MM.1S (cell line): ENCODE results near the gene APOC3.

Experiments used
- DNase-seq: peaks from one replicate; pipeline ENCODE4 v3.0.0-alpha.2; 2015
- H2AFZ ChIP-seq: fragments of 300-600 bp; sonication (generic); 2 replicates; pipeline ENCODE4 v1.6.0; 2016; ENCODE audit warnings: antibody characterized with exemption, low read length
- H3F3A ChIP-seq: fragments of 300-600 bp; sonication (generic); 2 replicates; pipeline ENCODE4 v1.6.1; 2016; ENCODE audit warnings: mild to moderate bottlenecking, antibody characterized with exemption, low read length, moderate library complexity, mixed read lengths; ENCODE audit not compliant: insufficient read depth
- H3K27ac ChIP-seq: fragments of 300-600 bp; sonication (generic); 2 replicates; pipeline ENCODE4 v1.5.1; 2016; ENCODE audit warnings: mild to moderate bottlenecking, low read length
- H3K27me3 ChIP-seq: fragments of 300-600 bp; sonication (generic); replicated peaks from 2 replicates; pipeline ENCODE4 v1.6.0; 2016; ENCODE audit warnings: low read length; ENCODE audit not compliant: insufficient read depth
- H3K36me3 ChIP-seq: fragments of 300-600 bp; sonication (generic); replicated peaks from 2 replicates; pipeline ENCODE4 v1.6.1; 2016; ENCODE audit warnings: mild to moderate bottlenecking, low read length, mixed read lengths; ENCODE audit not compliant: insufficient read depth
- H3K4me1 ChIP-seq: fragments of 300-600 bp; sonication (generic); 2 replicates; pipeline ENCODE4 v1.6.1; 2016; ENCODE audit warnings: low read length, mixed read lengths
- H3K4me2 ChIP-seq: fragments of 300-600 bp; sonication (generic); 2 replicates; pipeline ENCODE4 v1.6.0; 2016; ENCODE audit warnings: low read depth, low read length
- H3K4me3 ChIP-seq: fragments of 300-600 bp; sonication (generic); 2 replicates; pipeline ENCODE4 v1.5.1; 2016; ENCODE audit warnings: low read length, mixed read lengths
- H3K79me2 ChIP-seq: fragments of 300-600 bp; sonication (generic); 2 replicates; pipeline ENCODE4 v1.6.1; 2016; ENCODE audit warnings: mixed run types, low read length, mixed read lengths
- H3K9ac ChIP-seq: fragments of 300-600 bp; sonication (generic); 2 replicates; pipeline ENCODE4 v1.6.1; 2016; ENCODE audit warnings: low read length, mixed read lengths
- H3K9me2 ChIP-seq: fragments of 300-600 bp; sonication (generic); replicated peaks from 2 replicates; pipeline ENCODE4 v1.6.1; 2016; ENCODE audit warnings: mild to moderate bottlenecking, low read length, mixed read lengths; ENCODE audit not compliant: insufficient read depth
- H3K9me3 ChIP-seq: fragments of 300-600 bp; sonication (generic); replicated peaks from 2 replicates; pipeline ENCODE4 v1.6.1; 2016; ENCODE audit warnings: mild to moderate bottlenecking, low read length, mixed read lengths; ENCODE audit not compliant: insufficient read depth
- H4K20me1 ChIP-seq: fragments of 300-600 bp; sonication (generic); 2 replicates; pipeline ENCODE4 v1.6.1; 2016; ENCODE audit warnings: mild to moderate bottlenecking, low read length, moderate library complexity, mixed read lengths; ENCODE audit not compliant: insufficient read depth
- CTCF ChIP-seq: fragments of 300-600 bp; sonication (generic); IDR thresholded peaks from 2 replicates; pipeline ENCODE4 v1.5.1; 2016; ENCODE audit warnings: antibody characterized with exemption, low read length, mixed read lengths
- EZH2 ChIP-seq: fragments of 300-600 bp; sonication (generic); optimal IDR thresholded peaks from 2 replicates; pipeline ENCODE3; 2017; ENCODE audit warnings: low read depth, mild to moderate bottlenecking, antibody characterized with exemption, low read length, mixed read lengths
- EZH2phosphoT487 ChIP-seq: fragments of 300-600 bp; sonication (generic); IDR thresholded peaks from 2 replicates; pipeline ENCODE4 v1.6.1; 2018; ENCODE audit warnings: antibody characterized with exemption, low read length

The APOC3 gene

GRCh38 chr11:116821050-116821918, 8.4 kb upstream of the APOC3 start:
- Histone ChIP-seq H3K36me3 (no peaks in the 10 kb centered on the region), H3K79me2 (no peaks in the 10 kb centered on the region), H2AFZ (no peak overlapping the region), H3K27ac (no peak overlapping the region), H3K27me3 (no peaks in the 10 kb centered on the region), H3K9me2 (no peaks in the 10 kb centered on the region), H3K9ac (no peak overlapping the region), H3K4me3 (no peak overlapping the region), H3K9me3 (no peaks in the 10 kb centered on the region), H3F3A (no peaks in the 10 kb centered on the region), H3K4me2 (no peak overlapping the region), H3K4me1 (no peaks in the 10 kb centered on the region), H4K20me1 (no peaks in the 10 kb centered on the region)
- no peak for DNase-seq
- TF ChIP-seq CTCF (no peak), EZH2 (no peak), EZH2phosphoT487 (no peak)

GRCh38 chr11:116822575-116822974, 7.1 kb upstream of the APOC3 start:
- Histone ChIP-seq H4K20me1 (no peaks in the 10 kb centered on the region), H3K4me1 (no peaks in the 10 kb centered on the region), H3K4me2 (no peak overlapping the region), H3K27ac (no peak overlapping the region), H3K9me2 (no peaks in the 10 kb centered on the region), H3K79me2 (no peaks in the 10 kb centered on the region), H3K9me3 (no peaks in the 10 kb centered on the region), H3K9ac (no peak overlapping the region), H2AFZ (no peak overlapping the region), H3K36me3 (no peaks in the 10 kb centered on the region), H3K4me3 (no peak overlapping the region), H3K27me3 (no peaks in the 10 kb centered on the region), H3F3A (no peaks in the 10 kb centered on the region)
- TF ChIP-seq CTCF, result no peak
- TF ChIP-seq EZH2, result no peak
- no peak for DNase-seq

GRCh38 chr11:116823031-116823843, 6.5 kb upstream of the APOC3 start, which contains the start of gene APOA4:
APOA4 (minus strand) TSS chr11:116823304; CDS start chr11:116823191, 113 bp downstream.
- H2AFZ ChIP-seq, result no peak within 1 kb of the TSS
- no peak within 1 kb of the TSS for H3K27ac ChIP-seq
- H3K36me3 ChIP-seq, result no peaks in the 10 kb centered on the region
- no peaks in the 10 kb centered on the region for H3K9me2 ChIP-seq
- no peaks in the 10 kb centered on the region for H3K27me3 ChIP-seq
- no peaks in the 10 kb centered on the region for H3K9me3 ChIP-seq
- H3F3A ChIP-seq, result no peaks in the 10 kb centered on the region
- H3K4me1 ChIP-seq, result no peaks in the 10 kb centered on the region
- H3K4me3 ChIP-seq, result no peak within 1 kb of the TSS
- H3K79me2 ChIP-seq, result no peaks in the 10 kb centered on the region
- H3K4me2 ChIP-seq, result no peak within 1 kb of the TSS
- TF ChIP-seq EZH2phosphoT487 (no peak), EZH2 (no peak), CTCF (no peak)
- H4K20me1 ChIP-seq, result no peaks in the 10 kb centered on the region
- no peak for DNase-seq
- no peak within 1 kb of the TSS for H3K9ac ChIP-seq
